K562 (cell line): Measurements from ENCODE around the gene KCNC3. TPM values are rescaled to one million over a fixed set of nuclear protein-coding genes. Genes with fewer than 3 reads are reported as not detected.

Experiments
- ARID2 ChIP-seq: fragments of 450-650 bp; IDR thresholded peaks from 2 replicates; pipeline ENCODE4 v1.6.1; 2017; ENCODE audit warnings: antibody characterized with exemption, mild to moderate bottlenecking
- ESRRA ChIP-seq: fragments of 450-650 bp; IDR thresholded peaks from 2 replicates; pipeline ENCODE4 v1.6.1; 2014; ENCODE audit warnings: low read depth, mild to moderate bottlenecking, moderate library complexity, borderline replicate concordance
- HDAC2 ChIP-seq: fragments of 450-650 bp; IDR thresholded peaks from 2 replicates; pipeline ENCODE4 v1.6.1; 2016; ENCODE audit warnings: mild to moderate bottlenecking
- HMG20B ChIP-seq: fragments of 250-450 bp; sonication (Bioruptor Pico); IDR thresholded peaks from 2 replicates; pipeline ENCODE4 v1.5.0; 2021; ENCODE audit warnings: mild to moderate bottlenecking
- MIER1 ChIP-seq: fragments of 450-650 bp; IDR thresholded peaks from 2 replicates; pipeline ENCODE4 v1.6.1; 2016; ENCODE audit warnings: antibody characterized with exemption, mild to moderate bottlenecking, low read depth
- PHF21A ChIP-seq: fragments of 450-650 bp; IDR thresholded peaks from 2 replicates; pipeline ENCODE4 v1.6.1; 2017; ENCODE audit warnings: low read depth, borderline replicate concordance
- PHTF2 ChIP-seq: fragments of 250-450 bp; sonication (Bioruptor Pico); IDR thresholded peaks from 2 replicates; pipeline ENCODE4 v1.5.0; 2021; ENCODE audit warnings: mild to moderate bottlenecking
- POLR2A ChIP-seq: fragments of 450-650 bp; conservative IDR thresholded peaks from 2 replicates; pipeline ENCODE4 v1.6.1; 2016
- SMAD4 ChIP-seq: fragments of 250-450 bp; sonication (Bioruptor Pico); conservative IDR thresholded peaks from 2 replicates; pipeline ENCODE4 v1.8.0; 2021; ENCODE audit warnings: inconsistent platforms, mild to moderate bottlenecking, moderate library complexity
- SMARCE1 ChIP-seq: fragments of 450-650 bp; IDR thresholded peaks from 2 replicates; pipeline ENCODE4 v1.7.1; 2016; ENCODE audit warnings: mild to moderate bottlenecking
- SNRNP70 ChIP-seq: fragments of 200-400 bp; formaldehyde crosslinking; optimal IDR thresholded peaks from 2 replicates; pipeline ENCODE3; 2017; ENCODE audit warnings: low read depth, low read length
- TEAD4 ChIP-seq, 2 experiments: sonication (generic) in 1 of 2; formaldehyde crosslinking in 1 of 2; IDR thresholded peaks; 2 replicates each; pipeline versions ENCODE4 v1.6.1 to v1.8.0; 2012 to 2022; ENCODE audit warnings: borderline replicate concordance in 1 of 2, inconsistent platforms in 1 of 2, low read length in 1 of 2, mild to moderate bottlenecking in 1 of 2, missing genetic modification reagents in 1 of 2
- XRCC5 ChIP-seq: fragments of 200-400 bp; formaldehyde crosslinking; IDR thresholded peaks from 2 replicates; pipeline ENCODE4 v1.6.1; 2017; ENCODE audit warnings: low read depth, mild to moderate bottlenecking, low read length
- ZNF354B ChIP-seq: fragments of 250-450 bp; sonication (Bioruptor Pico); IDR thresholded peaks from 2 replicates; pipeline ENCODE4 v1.4.0; 2020
- ZNF696 ChIP-seq: fragments of 250-450 bp; sonication (Bioruptor Pico); conservative IDR thresholded peaks from 2 replicates; pipeline ENCODE4 v1.4.0; 2020; ENCODE audit warnings: mild to moderate bottlenecking, moderate library complexity
- ZNF717 ChIP-seq: fragments of 250-450 bp; sonication (Bioruptor Pico); IDR thresholded peaks from 2 replicates; pipeline ENCODE4 v1.5.0; 2021
- ZNF79 ChIP-seq: fragments of 250-450 bp; sonication (Bioruptor Pico); IDR thresholded peaks from 2 replicates; pipeline ENCODE4 v1.4.0; 2020; ENCODE audit warnings: low read depth, mild to moderate bottlenecking, moderate library complexity
- polyA plus RNA-seq, 8 experiments: library from polyadenylated mRNA; depleted of rRNA in 4 of 8; stranded (reverse) in 5 of 8; unstranded in 3 of 8; fragments of >200 nt; fragmentation: Nextera tagmentation in 2 of 8; fragmentation: Illumina TruSeq in 1 of 8; extraction: Ambion mirVana in 2 of 8; extraction: Trizol in 1 of 8; gene quantifications; 2 replicates each; pipeline versions ENCODE4 v1.2.1 to v1.2.3, GENCODE V29; 2011 to 2014; ENCODE audit warnings: inconsistent platforms in 1 of 8, missing spikeins in 1 of 8
- total RNA-seq, 7 experiments: library from RNA; depleted of rRNA in 6 of 7; stranded (reverse); fragments of >200 nt in 6 of 7; fragmentation: Illumina TruSeq in 2 of 7; extraction: Trizol in 2 of 7; gene quantifications; 2 replicates each; pipeline versions ENCODE4 v1.2.1 to v1.2.3, GENCODE V29; 2011 to 2021; ENCODE audit warnings: low replicate concordance in 1 of 7
- TF ChIP-seq, protein P1 (sequence below): fragments of 250-450 bp; sonication (Bioruptor Pico); IDR thresholded peaks from 2 replicates; pipeline ENCODE4 v1.4.0; 2020; ENCODE audit warnings: borderline replicate concordance
- TF ChIP-seq, protein P2 (sequence below): sonication (generic); formaldehyde crosslinking; IDR thresholded peaks from 2 replicates; pipeline ENCODE4 v1.9.0; 2022; ENCODE audit warnings: mild to moderate bottlenecking, missing genetic modification reagents
- TF ChIP-seq, protein P3 (sequence below): fragments of 450-650 bp; formaldehyde crosslinking; IDR thresholded peaks from 2 replicates; pipeline ENCODE4 v1.4.0; 2022; ENCODE audit warnings: mild to moderate bottlenecking, moderate library complexity
- TF ChIP-seq, protein P4 (sequence below): sonication (generic); IDR thresholded peaks from 2 replicates; pipeline ENCODE4 v1.6.1; 2016
- TF ChIP-seq, protein P5 (sequence below): fragments of 450-650 bp; IDR thresholded peaks from 2 replicates; pipeline ENCODE4 v1.6.1; 2016; ENCODE audit warnings: low read depth, mild to moderate bottlenecking, moderate library complexity
- TF ChIP-seq, protein P6 (sequence below): fragments of 250-450 bp; sonication (Bioruptor Pico); IDR thresholded peaks from 2 replicates; pipeline ENCODE4 v1.5.0; 2022; ENCODE audit warnings: mild to moderate bottlenecking

The KCNC3 gene
- total and polyA plus RNA-seq, 9 of the 15 experiments (the other 6 are each of a cell fraction or from before 2014, with no cell fraction given): 0.03 to 26.2 (median 2.0) TPM

DNA sequence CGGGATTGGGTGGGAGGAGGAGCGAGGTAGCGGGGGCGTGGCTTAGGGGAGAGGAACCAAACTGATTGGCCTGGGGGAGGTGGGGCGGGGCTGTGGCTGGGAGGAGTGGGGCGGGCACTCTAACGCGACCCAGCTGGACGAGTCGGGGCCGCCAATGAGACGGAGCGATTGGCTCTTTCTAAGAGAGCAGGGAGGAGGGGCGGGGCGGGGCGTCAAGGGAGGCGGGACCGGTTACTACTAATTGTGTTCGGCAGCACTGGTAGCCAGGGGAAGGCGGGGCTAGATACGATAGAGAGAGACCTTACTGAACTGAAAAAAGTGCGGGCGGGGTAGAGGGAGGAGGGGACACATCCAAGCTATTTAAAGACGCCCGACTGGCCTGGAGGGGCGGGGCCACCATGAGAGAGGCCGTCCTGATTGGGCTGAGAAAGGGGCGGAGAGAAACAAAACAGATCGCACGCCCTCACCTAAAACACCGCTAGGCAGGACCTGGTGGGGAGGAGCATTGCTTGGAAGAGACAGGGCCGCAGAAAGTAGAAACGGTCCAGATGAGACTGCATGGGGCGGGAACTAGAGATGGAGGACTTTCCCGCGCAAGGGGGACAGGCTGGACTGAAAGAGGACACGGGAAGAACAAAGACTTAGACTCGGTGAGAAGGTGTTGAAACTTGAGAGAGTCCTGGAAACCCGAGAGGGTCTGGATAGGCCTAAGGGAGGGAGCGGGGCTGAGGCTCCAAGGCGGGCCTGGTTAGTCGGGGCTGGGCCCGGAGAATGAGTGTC is at the start of gene KCNC3 (continued):
- TF ChIP-seq, protein P1, sequence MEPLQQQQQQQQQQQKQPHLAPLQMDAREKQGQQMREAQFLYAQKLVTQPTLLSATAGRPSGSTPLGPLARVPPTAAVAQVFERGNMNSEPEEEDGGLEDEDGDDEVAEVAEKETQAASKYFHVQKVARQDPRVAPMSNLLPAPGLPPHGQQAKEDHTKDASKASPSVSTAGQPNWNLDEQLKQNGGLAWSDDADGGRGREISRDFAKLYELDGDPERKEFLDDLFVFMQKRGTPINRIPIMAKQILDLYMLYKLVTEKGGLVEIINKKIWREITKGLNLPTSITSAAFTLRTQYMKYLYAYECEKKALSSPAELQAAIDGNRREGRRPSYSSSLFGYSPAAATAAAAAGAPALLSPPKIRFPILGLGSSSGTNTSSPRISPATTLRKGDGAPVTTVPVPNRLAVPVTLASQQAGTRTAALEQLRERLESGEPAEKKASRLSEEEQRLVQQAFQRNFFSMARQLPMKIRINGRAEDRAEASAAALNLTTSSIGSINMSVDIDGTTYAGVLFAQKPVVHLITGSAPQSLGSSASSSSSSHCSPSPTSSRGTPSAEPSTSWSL (CRISPR knock-in tag): no peak
- TF ChIP-seq, protein P2, sequence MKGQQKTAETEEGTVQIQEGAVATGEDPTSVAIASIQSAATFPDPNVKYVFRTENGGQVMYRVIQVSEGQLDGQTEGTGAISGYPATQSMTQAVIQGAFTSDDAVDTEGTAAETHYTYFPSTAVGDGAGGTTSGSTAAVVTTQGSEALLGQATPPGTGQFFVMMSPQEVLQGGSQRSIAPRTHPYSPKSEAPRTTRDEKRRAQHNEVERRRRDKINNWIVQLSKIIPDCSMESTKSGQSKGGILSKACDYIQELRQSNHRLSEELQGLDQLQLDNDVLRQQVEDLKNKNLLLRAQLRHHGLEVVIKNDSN (CRISPR knock-in tag): peak; percentile 26; the same call in 1 of the 2 replicates
- TF ChIP-seq HDAC2: peak; percentile 89
- no peak for TF ChIP-seq SMAD4 (CRISPR knock-in tag)
- TF ChIP-seq PHF21A: no peak
- no peak for TF ChIP-seq ARID2
- no peak for TF ChIP-seq PHTF2 (CRISPR knock-in tag)
- no peak for TF ChIP-seq SNRNP70
- TF ChIP-seq, protein P3, sequence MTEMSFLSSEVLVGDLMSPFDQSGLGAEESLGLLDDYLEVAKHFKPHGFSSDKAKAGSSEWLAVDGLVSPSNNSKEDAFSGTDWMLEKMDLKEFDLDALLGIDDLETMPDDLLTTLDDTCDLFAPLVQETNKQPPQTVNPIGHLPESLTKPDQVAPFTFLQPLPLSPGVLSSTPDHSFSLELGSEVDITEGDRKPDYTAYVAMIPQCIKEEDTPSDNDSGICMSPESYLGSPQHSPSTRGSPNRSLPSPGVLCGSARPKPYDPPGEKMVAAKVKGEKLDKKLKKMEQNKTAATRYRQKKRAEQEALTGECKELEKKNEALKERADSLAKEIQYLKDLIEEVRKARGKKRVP (CRISPR knock-in tag): no peak
- no peak for TF ChIP-seq ZNF354B (CRISPR knock-in tag)
- TF ChIP-seq SMARCE1: no peak
- peak; percentile 89 for TF ChIP-seq POLR2A
- TF ChIP-seq, protein P4, sequence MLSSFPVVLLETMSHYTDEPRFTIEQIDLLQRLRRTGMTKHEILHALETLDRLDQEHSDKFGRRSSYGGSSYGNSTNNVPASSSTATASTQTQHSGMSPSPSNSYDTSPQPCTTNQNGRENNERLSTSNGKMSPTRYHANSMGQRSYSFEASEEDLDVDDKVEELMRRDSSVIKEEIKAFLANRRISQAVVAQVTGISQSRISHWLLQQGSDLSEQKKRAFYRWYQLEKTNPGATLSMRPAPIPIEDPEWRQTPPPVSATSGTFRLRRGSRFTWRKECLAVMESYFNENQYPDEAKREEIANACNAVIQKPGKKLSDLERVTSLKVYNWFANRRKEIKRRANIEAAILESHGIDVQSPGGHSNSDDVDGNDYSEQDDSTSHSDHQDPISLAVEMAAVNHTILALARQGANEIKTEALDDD: no peak; the same call in 1 of the 2 replicates
- TF ChIP-seq TEAD4 (IDR thresholded peaks at IDR 0.05; ENCODE audit: low read length): peak; percentile 48; the same call in 1 of the 2 replicates
- no peak for TF ChIP-seq TEAD4 (CRISPR knock-in tag; IDR thresholded peaks at IDR 0.05; ENCODE audit: borderline replicate concordance)
- no peak for TF ChIP-seq HMG20B
- TF ChIP-seq ESRRA: 0 out of 2 replicates have a peak, but pooled peaks have one; percentile 16
- no peak for TF ChIP-seq ZNF717
- no peak for TF ChIP-seq ZNF696
- no peak for TF ChIP-seq ZNF79
- TF ChIP-seq, protein P5, sequence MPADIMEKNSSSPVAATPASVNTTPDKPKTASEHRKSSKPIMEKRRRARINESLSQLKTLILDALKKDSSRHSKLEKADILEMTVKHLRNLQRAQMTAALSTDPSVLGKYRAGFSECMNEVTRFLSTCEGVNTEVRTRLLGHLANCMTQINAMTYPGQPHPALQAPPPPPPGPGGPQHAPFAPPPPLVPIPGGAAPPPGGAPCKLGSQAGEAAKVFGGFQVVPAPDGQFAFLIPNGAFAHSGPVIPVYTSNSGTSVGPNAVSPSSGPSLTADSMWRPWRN: no peak
- TF ChIP-seq XRCC5: no peak
- TF ChIP-seq, protein P6, sequence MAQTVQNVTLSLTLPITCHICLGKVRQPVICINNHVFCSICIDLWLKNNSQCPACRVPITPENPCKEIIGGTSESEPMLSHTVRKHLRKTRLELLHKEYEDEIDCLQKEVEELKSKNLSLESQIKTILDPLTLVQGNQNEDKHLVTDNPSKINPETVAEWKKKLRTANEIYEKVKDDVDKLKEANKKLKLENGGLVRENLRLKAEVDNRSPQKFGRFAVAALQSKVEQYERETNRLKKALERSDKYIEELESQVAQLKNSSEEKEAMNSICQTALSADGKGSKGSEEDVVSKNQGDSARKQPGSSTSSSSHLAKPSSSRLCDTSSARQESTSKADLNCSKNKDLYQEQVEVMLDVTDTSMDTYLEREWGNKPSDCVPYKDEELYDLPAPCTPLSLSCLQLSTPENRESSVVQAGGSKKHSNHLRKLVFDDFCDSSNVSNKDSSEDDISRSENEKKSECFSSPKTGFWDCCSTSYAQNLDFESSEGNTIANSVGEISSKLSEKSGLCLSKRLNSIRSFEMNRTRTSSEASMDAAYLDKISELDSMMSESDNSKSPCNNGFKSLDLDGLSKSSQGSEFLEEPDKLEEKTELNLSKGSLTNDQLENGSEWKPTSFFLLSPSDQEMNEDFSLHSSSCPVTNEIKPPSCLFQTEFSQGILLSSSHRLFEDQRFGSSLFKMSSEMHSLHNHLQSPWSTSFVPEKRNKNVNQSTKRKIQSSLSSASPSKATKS (CRISPR knock-in tag): no peak
- TF ChIP-seq MIER1: peak; percentile 53; the same call in 1 of the 2 replicates
